GM19099 (cell line): ENCODE measurements around the gene PEMT.

Experiments
- POLR2A ChIP-seq: IDR thresholded peaks from 3 replicates; pipeline ENCODE4 v1.6.1; 2011; ENCODE audit warnings: low read depth; ENCODE audit not compliant: insufficient read length; ENCODE audit errors: extremely low read depth

The PEMT gene

GRCh38 chr17:17494499-17494869 is 97.0 kb downstream of the PEMT start:
- no peak for TF ChIP-seq POLR2A

GRCh38 chr17:17493986-17494466 is 97.5 kb downstream of the PEMT start:
- TF ChIP-seq POLR2A, result no peak

- no peak for TF ChIP-seq POLR2A
Observed at GRCh38 chr17:17493249-17493985, 98.1 kb downstream of the PEMT start.

- no peak for TF ChIP-seq POLR2A
Observed at GRCh38 chr17:17492571-17492970, 98.9 kb downstream of the PEMT start.

GRCh38 chr17:17492085-17492484 is 99.4 kb downstream of the PEMT start:
- no peak for TF ChIP-seq POLR2A

GRCh38 chr17:17491546-17491988 is 99.9 kb downstream of the PEMT start:
- TF ChIP-seq POLR2A, result no peak

- TF ChIP-seq POLR2A, result no peak
Observed at GRCh38 chr17:17491031-17491471, 100.5 kb downstream of the PEMT start.

GRCh38 chr17:17487998-17488397 is 103.5 kb downstream of the PEMT start:
- TF ChIP-seq POLR2A, result no peak

GRCh38 chr17:17485420-17485819 is 106.1 kb downstream of the PEMT start:
- TF ChIP-seq POLR2A, result no peak

- no peak for TF ChIP-seq POLR2A
Observed at GRCh38 chr17:17484451-17484899, 107.0 kb downstream of the PEMT start.

GRCh38 chr17:17481860-17482259 is 109.6 kb downstream of the PEMT start:
- no peak for TF ChIP-seq POLR2A

GRCh38 chr17:17480593-17481148 is 110.8 kb downstream of the PEMT start:
- TF ChIP-seq POLR2A, result no peak

- no peak for TF ChIP-seq POLR2A
Observed at GRCh38 chr17:17479209-17479608, 112.3 kb downstream of the PEMT start.

GRCh38 chr17:17476865-17477467 is 114.5 kb downstream of the PEMT start, which contains the start of gene MED9:
Gene MED9 (plus strand): TSS chr17:17477000. CDS start chr17:17477042, 42 bp downstream.
- TF ChIP-seq POLR2A, result peak; percentile 86

GRCh38 chr17:17474341-17474740 is 117.2 kb downstream of the PEMT start:
- no peak for TF ChIP-seq POLR2A
